ENCODE results near the gene SIAH2. TPM values are rescaled to one million over a fixed set of nuclear protein-coding genes. Genes with fewer than 3 reads are reported as not detected.

The SIAH2 gene
- total RNA-seq, 2 experiments from 2014 or later: 74.0 to 74.9 TPM

- ChIA-PET POLR2A (interaction anchor here (1.0 to 2.2 kb wide), 3 partner anchors 20 to 466 kb away, joined by 5 to 35 read pairs (median 13); no protein-coding TSS in a partner anchor), CTCF (interaction anchor here (1.3 kb wide), 1 partner anchor 18 kb away, joined by 6 read pairs; no protein-coding TSS in a partner anchor)
- Mint-ChIP-seq H3K27ac (peak overlapping the region; percentile 99), H3K4me1 (ENCODE audit: low read depth) (peaks cover 90% of the 10 kb centered on the region), H3K4me3 (peak overlapping the region; percentile 56), H3K9me3 (no peaks in the 10 kb centered on the region), H3K27me3 (no peaks in the 10 kb centered on the region), H3K36me3 (peaks cover 37% of the 10 kb centered on the region)
- peak; percentile 53 for DNase-seq
- intact Hi-C loops (cut with micrococcal nuclease): loop anchor here (1.0 to 5.0 kb wide), 4 partner anchors 194 to 1517 kb away; partner anchors contain the start of genes EIF2A, SERP1 and TSC22D2
Observed at GRCh38 chr3:150739877-150740645, 22.9 kb downstream of the SIAH2 start.

- no peaks in the 10 kb centered on the region for H3K27me3 Mint-ChIP-seq
- H3K4me3 Mint-ChIP-seq: peak overlapping the region; percentile 56
- H3K36me3 Mint-ChIP-seq: peaks cover 31% of the 10 kb centered on the region
- no peak for DNase-seq
- H3K27ac Mint-ChIP-seq: peak overlapping the region; percentile 99
- ChIA-PET CTCF (no interaction called here), POLR2A (interaction anchor here (1.0 to 2.2 kb wide), 4 partner anchors 21 to 467 kb away, joined by 5 to 35 read pairs (median 11); partner anchors contain the start of genes EIF2A and SERP1)
- H3K4me1 Mint-ChIP-seq (ENCODE audit: low read depth): peaks cover 83% of the 10 kb centered on the region
- intact Hi-C loops (cut with micrococcal nuclease): loop anchor here (1.0 to 5.0 kb wide), 4 partner anchors 193 to 1518 kb away; partner anchors contain the start of genes EIF2A, SERP1 and TSC22D2
- H3K9me3 Mint-ChIP-seq: no peaks in the 10 kb centered on the region
Observed at GRCh38 chr3:150739200-150739863, 23.6 kb downstream of the SIAH2 start.

- no peaks in the 10 kb centered on the region for H3K9me3 Mint-ChIP-seq
- DNase-seq: peak; percentile 7
- POLR2A ChIA-PET: interaction anchor here (0.9 to 1.8 kb wide), 11 partner anchors 9 to 464 kb away, joined by 3 to 140 read pairs (median 5); partner anchors contain the start of genes EIF2A, ERICH6, GPR171 and SERP1
- peak overlapping the region; percentile 38 for H3K4me3 Mint-ChIP-seq
- peak overlapping the region; percentile 99 for H3K27ac Mint-ChIP-seq
- peaks cover 76% of the 10 kb centered on the region for H3K4me1 Mint-ChIP-seq (ENCODE audit: low read depth)
- H3K27me3 Mint-ChIP-seq: no peaks in the 10 kb centered on the region
- CTCF ChIA-PET: interaction anchor here (0.9 to 2.2 kb wide), 8 partner anchors 13 to 192 kb away, joined by 3 to 40 read pairs (median 6); partner anchors contain the start of genes EIF2A, ERICH6, SERP1 and SIAH2
- intact Hi-C loops (cut with micrococcal nuclease): loop anchor here (1.0 to 5.0 kb wide), 10 partner anchors 13 to 1519 kb away; partner anchors contain the start of genes EIF2A, SERP1 and TSC22D2
- H3K36me3 Mint-ChIP-seq: peaks cover 27% of the 10 kb centered on the region
Observed at GRCh38 chr3:150738688-150739087, 24.3 kb downstream of the SIAH2 start.

GRCh38 chr3:150737874-150738679 is 24.9 kb downstream of the SIAH2 start:
- peak overlapping the region; percentile 99 for H3K27ac Mint-ChIP-seq
- peak overlapping the region; percentile 38 for H3K4me3 Mint-ChIP-seq
- POLR2A ChIA-PET: interaction anchor here (0.6 to 1.8 kb wide), 14 partner anchors 9 to 464 kb away, joined by 3 to 140 read pairs (median 4); partner anchors contain the start of genes EIF2A, ERICH6, GPR171 and SERP1
- H3K4me1 Mint-ChIP-seq (ENCODE audit: low read depth): peaks cover 73% of the 10 kb centered on the region
- H3K27me3 Mint-ChIP-seq: no peaks in the 10 kb centered on the region
- intact Hi-C loops (cut with micrococcal nuclease): loop anchor here (1.0 to 5.0 kb wide), 9 partner anchors 13 to 1519 kb away; partner anchors contain the start of gene TSC22D2
- no peaks in the 10 kb centered on the region for H3K9me3 Mint-ChIP-seq
- H3K36me3 Mint-ChIP-seq: peaks cover 22% of the 10 kb centered on the region
- CTCF ChIA-PET: interaction anchor here (0.5 to 2.2 kb wide), 9 partner anchors 13 to 1030 kb away, joined by 3 to 40 read pairs (median 6); partner anchors contain the start of genes EIF2A, ERICH6, SERP1 and SIAH2
- DNase-seq: peak; percentile 79

GRCh38 chr3:150736903-150737832 is 25.8 kb downstream of the SIAH2 start:
- DNase-seq: peak; percentile 21
- H3K9me3 Mint-ChIP-seq: no peaks in the 10 kb centered on the region
- ChIA-PET CTCF (interaction anchor here (1.0 to 2.2 kb wide), 5 partner anchors 14 to 51 kb away, joined by 3 to 40 read pairs (median 7); partner anchors contain the start of gene SIAH2), POLR2A (interaction anchor here (0.8 to 1.8 kb wide), 11 partner anchors 10 to 465 kb away, joined by 3 to 140 read pairs (median 5); partner anchors contain the start of genes EIF2A, ERICH6, GPR171 and SERP1)
- no peaks in the 10 kb centered on the region for H3K27me3 Mint-ChIP-seq
- H3K27ac Mint-ChIP-seq: peak overlapping the region; percentile 99
- intact Hi-C loops (cut with micrococcal nuclease): loop anchor here (5.0 kb wide), 2 partner anchors 570 to 1520 kb away; no protein-coding TSS in a partner anchor
- H3K4me1 Mint-ChIP-seq (ENCODE audit: low read depth): peaks cover 64% of the 10 kb centered on the region
- H3K4me3 Mint-ChIP-seq: no peak overlapping the region
- H3K36me3 Mint-ChIP-seq: peaks cover 15% of the 10 kb centered on the region

GRCh38 chr3:150736316-150736719 is 26.7 kb downstream of the SIAH2 start:
- Mint-ChIP-seq H3K27ac (no peak overlapping the region), H3K9me3 (no peaks in the 10 kb centered on the region)
- intact Hi-C loops (cut with micrococcal nuclease): loop anchor here (5.0 kb wide), 2 partner anchors 571 to 1521 kb away; no protein-coding TSS in a partner anchor

GRCh38 chr3:150734795-150735119 is 28.2 kb downstream of the SIAH2 start:
- no peak overlapping the region for H3K4me3 Mint-ChIP-seq
- peaks cover 40% of the 10 kb centered on the region for H3K4me1 Mint-ChIP-seq (ENCODE audit: low read depth)
- intact Hi-C loops (cut with micrococcal nuclease): loop anchor here (5.0 kb wide), 2 partner anchors 573 to 1523 kb away; no protein-coding TSS in a partner anchor
- H3K27me3 Mint-ChIP-seq: no peaks in the 10 kb centered on the region
- H3K9me3 Mint-ChIP-seq: no peaks in the 10 kb centered on the region
- POLR2A ChIA-PET: no interaction called here
- DNase-seq: no peak
- no peaks in the 10 kb centered on the region for H3K36me3 Mint-ChIP-seq
- CTCF ChIA-PET: interaction anchor here (0.6 to 0.8 kb wide), 2 partner anchors 10 to 53 kb away, joined by 3 read pairs; no protein-coding TSS in a partner anchor
- H3K27ac Mint-ChIP-seq: no peak overlapping the region

More at GRCh38 chr3:150736316-150736719, 26.7 kb downstream of the SIAH2 start:
- Mint-ChIP-seq H3K4me3 (no peak overlapping the region), H3K27me3 (no peaks in the 10 kb centered on the region), H3K4me1 (ENCODE audit: low read depth) (peaks cover 56% of the 10 kb centered on the region), H3K36me3 (peaks cover 6% of the 10 kb centered on the region)
- ChIA-PET CTCF (interaction anchor here (1.1 to 1.9 kb wide), 2 partner anchors 15 to 52 kb away, joined by 4 to 7 read pairs; no protein-coding TSS in a partner anchor), POLR2A (interaction anchor here (1.0 to 1.1 kb wide), 2 partner anchors 24 to 27 kb away, joined by 5 read pairs; no protein-coding TSS in a partner anchor)
- no peak for DNase-seq

- ChIA-PET POLR2A (no interaction called here), CTCF (interaction anchor here (0.6 to 0.8 kb wide), 3 partner anchors 9 to 54 kb away, joined by 3 read pairs; no protein-coding TSS in a partner anchor)
- Mint-ChIP-seq H3K27me3 (no peaks in the 10 kb centered on the region), H3K9me3 (no peaks in the 10 kb centered on the region), H3K4me3 (no peak overlapping the region), H3K4me1 (ENCODE audit: low read depth) (peaks cover 35% of the 10 kb centered on the region), H3K27ac (no peak overlapping the region), H3K36me3 (no peaks in the 10 kb centered on the region)
- intact Hi-C loops (cut with micrococcal nuclease): no loop called here
- DNase-seq: no peak
Observed at GRCh38 chr3:150733936-150734794, 28.8 kb downstream of the SIAH2 start.

- no peak for DNase-seq
- Mint-ChIP-seq H3K4me3 (no peak overlapping the region), H3K36me3 (no peaks in the 10 kb centered on the region), H3K4me1 (ENCODE audit: low read depth) (peaks cover 28% of the 10 kb centered on the region), H3K9me3 (no peaks in the 10 kb centered on the region), H3K27me3 (no peaks in the 10 kb centered on the region), H3K27ac (no peak overlapping the region)
- CTCF ChIA-PET: interaction anchor here (0.6 to 1.3 kb wide), 2 partner anchors 11 to 12 kb away, joined by 3 to 4 read pairs; no protein-coding TSS in a partner anchor
- POLR2A ChIA-PET: no interaction called here
- intact Hi-C loops (cut with micrococcal nuclease): no loop called here
Observed at GRCh38 chr3:150733373-150733935, 29.5 kb downstream of the SIAH2 start.

All from activated CD4-positive, alpha-beta memory T cell treated with anti-CD3 and anti-CD28 coated beads for 36 hours (primary cell).